Measurements from ENCODE around the gene NAB2. TPM values are rescaled to one million over a fixed set of nuclear protein-coding genes. Genes with fewer than 3 reads are reported as not detected.

The NAB2 gene
- total RNA-seq, 1 experiment from 2014 or later = 16.4 TPM

DNA sequence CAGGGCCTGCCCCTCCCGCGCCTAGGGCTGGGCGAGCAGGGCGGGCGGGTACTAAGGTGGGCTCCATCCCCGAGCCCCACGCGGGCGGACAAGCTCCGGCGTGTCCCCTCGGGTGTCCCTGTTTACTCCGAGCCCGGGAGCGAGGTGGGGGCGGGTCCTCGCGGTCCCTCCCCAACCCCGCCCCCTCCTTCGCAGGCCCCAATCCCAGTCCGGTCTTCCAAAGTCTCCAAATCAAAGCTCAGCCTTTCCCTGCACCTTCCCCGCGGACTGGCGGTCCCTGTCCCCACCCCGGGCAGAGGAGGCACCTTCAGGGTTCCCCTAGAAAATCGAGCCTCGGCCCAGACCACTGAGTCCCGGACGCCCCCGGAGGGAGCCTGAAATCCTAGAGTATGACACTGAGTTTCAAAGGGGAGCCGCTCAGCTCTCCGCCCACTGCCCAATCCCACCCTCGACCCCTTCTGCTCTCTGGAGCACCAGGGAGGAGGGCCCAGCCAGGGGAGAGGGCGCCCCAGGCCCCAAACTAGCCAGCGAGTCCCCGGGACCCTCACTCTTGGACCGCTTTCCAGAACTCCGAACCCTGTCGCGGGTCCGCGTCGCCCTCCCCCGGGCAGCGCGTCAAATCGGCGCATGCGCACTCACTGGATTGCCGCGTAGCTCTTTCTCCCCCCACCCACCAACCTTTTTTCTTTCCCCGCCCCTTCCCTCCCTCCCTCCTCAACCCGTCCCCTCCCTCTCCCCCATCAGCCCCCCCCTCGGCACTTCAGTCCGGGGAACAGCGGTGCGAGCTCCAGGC, 39.0 kb downstream of the NAB2 start, which contains the start of gene LRP1:
Gene LRP1, plus strand, starts transcription at position 758 of the 793 bp plus-strand sequence. CDS start 482 bp downstream, outside the sequence.
- peak within 1 kb of the TSS; percentile 86 for H3K27ac Mint-ChIP-seq (ENCODE audit: unreplicated experiment)
- Histone ChIP-seq H3K27me3 (replicated peaks; ENCODE audit: control insufficient read depth, insufficient read depth, low read length) (no peaks in the 10 kb centered on the region), H3K36me3 (ENCODE audit: control insufficient read depth, insufficient read depth, low read length) (no peaks in the 10 kb centered on the region), H3K9me3 (no peaks in the 10 kb centered on the region), H3K4me1 (peaks cover 43% of the 10 kb centered on the region), H3K4me3 (ENCODE audit: low read depth, low read length) (peak within 1 kb of the TSS; percentile 90)
- H3K36me3 Mint-ChIP-seq (ENCODE audit: insufficient read depth, unreplicated experiment) = peaks cover 19% of the 10 kb centered on the region
- DNase-seq = peak; percentile 82 to 83
- H3K27me3 Mint-ChIP-seq (ENCODE audit: insufficient read depth, unreplicated experiment) = no peaks in the 10 kb centered on the region
- ChIA-PET POLR2A (interaction anchor here (0.6 to 2.1 kb wide), 16 partner anchors 9 to 440 kb away, joined by 3 to 39 read pairs (median 4); partner anchors contain the start of genes LRP1-AS, NAB2, NEMP1 and PTGES3), CTCF (interaction anchor here (0.5 to 2.8 kb wide), 37 partner anchors 11 to 608 kb away, joined by 3 to 49 read pairs (median 3); partner anchors contain the start of genes LRP1-AS, NEMP1 and STAT6)
- TF ChIP-seq, protein P1, sequence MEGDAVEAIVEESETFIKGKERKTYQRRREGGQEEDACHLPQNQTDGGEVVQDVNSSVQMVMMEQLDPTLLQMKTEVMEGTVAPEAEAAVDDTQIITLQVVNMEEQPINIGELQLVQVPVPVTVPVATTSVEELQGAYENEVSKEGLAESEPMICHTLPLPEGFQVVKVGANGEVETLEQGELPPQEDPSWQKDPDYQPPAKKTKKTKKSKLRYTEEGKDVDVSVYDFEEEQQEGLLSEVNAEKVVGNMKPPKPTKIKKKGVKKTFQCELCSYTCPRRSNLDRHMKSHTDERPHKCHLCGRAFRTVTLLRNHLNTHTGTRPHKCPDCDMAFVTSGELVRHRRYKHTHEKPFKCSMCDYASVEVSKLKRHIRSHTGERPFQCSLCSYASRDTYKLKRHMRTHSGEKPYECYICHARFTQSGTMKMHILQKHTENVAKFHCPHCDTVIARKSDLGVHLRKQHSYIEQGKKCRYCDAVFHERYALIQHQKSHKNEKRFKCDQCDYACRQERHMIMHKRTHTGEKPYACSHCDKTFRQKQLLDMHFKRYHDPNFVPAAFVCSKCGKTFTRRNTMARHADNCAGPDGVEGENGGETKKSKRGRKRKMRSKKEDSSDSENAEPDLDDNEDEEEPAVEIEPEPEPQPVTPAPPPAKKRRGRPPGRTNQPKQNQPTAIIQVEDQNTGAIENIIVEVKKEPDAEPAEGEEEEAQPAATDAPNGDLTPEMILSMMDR (IDR thresholded peaks at IDR 0.05; ENCODE audit: insufficient read depth in 1 of 2, low read depth in 1 of 2, low read length in 1 of 2, severe bottlenecking in 1 of 2, unreplicated experiment in 1 of 2) = no peak
- H3K4me1 Mint-ChIP-seq (ENCODE audit: low read depth, unreplicated experiment) = peaks cover 37% of the 10 kb centered on the region
- no TSS peak for BruUV-seq (replicated peaks)
- H3K4me3 Mint-ChIP-seq (ENCODE audit: unreplicated experiment) = peak within 1 kb of the TSS; percentile 88
- H3K9me3 Mint-ChIP-seq (ENCODE audit: unreplicated experiment) = peaks cover 14% of the 10 kb centered on the region
- intact Hi-C loops (cut with micrococcal nuclease; ENCODE audit: unreplicated experiment) = loop anchor here (1.0 kb wide), 2 partner anchors 19 to 45 kb away; partner anchors contain the start of gene LRP1-AS

DNA sequence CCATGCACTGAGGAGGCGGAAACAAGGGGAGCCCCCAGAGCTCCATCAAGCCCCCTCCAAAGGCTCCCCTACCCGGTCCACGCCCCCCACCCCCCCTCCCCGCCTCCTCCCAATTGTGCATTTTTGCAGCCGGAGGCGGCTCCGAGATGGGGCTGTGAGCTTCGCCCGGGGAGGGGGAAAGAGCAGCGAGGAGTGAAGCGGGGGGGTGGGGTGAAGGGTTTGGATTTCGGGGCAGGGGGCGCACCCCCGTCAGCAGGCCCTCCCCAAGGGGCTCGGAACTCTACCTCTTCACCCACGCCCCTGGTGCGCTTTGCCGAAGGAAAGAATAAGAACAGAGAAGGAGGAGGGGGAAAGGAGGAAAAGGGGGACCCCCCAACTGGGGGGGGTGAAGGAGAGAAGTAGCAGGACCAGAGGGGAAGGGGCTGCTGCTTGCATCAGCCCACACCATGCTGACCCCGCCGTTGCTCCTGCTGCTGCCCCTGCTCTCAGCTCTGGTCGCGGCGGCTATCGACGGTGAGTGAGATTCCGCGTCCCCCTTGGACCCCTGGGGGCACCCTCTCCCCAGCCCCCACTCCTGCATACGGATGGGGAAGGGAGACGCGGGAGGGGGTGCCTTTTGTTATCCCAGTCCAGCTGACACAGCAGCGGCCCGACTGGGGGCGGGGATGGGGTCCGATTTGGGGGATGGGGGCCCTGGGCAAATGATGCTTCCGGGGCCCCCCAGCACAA, 39.8 kb downstream of the NAB2 start:
- peak overlapping the region; percentile 90 for H3K4me3 ChIP-seq (ENCODE audit: low read depth, low read length)
- ChIA-PET POLR2A (interaction anchor here (0.6 to 2.1 kb wide), 9 partner anchors 8 to 395 kb away, joined by 3 to 39 read pairs (median 9); partner anchors contain the start of genes LRP1-AS, NEMP1 and SHMT2), CTCF (interaction anchor here (0.6 to 2.8 kb wide), 22 partner anchors 10 to 492 kb away, joined by 3 to 49 read pairs (median 5); partner anchors contain the start of genes LRP1-AS, NEMP1 and STAT6)
- Mint-ChIP-seq H3K27ac (ENCODE audit: unreplicated experiment) (peak overlapping the region; percentile 86), H3K4me3 (ENCODE audit: unreplicated experiment) (peak overlapping the region; percentile 88), H3K36me3 (ENCODE audit: insufficient read depth, unreplicated experiment) (peaks cover 23% of the 10 kb centered on the region), H3K9me3 (ENCODE audit: unreplicated experiment) (peaks cover 10% of the 10 kb centered on the region), H3K27me3 (ENCODE audit: insufficient read depth, unreplicated experiment) (no peaks in the 10 kb centered on the region), H3K4me1 (ENCODE audit: low read depth, unreplicated experiment) (peaks cover 44% of the 10 kb centered on the region)
- BruUV-seq (replicated peaks) = no TSS peak
- DNase-seq = peak in 1 of 2 experiments; percentile 13
- intact Hi-C loops (cut with micrococcal nuclease; ENCODE audit: unreplicated experiment) = no loop called here
- H3K4me1 ChIP-seq = peaks cover 48% of the 10 kb centered on the region
- no peaks in the 10 kb centered on the region for H3K36me3 ChIP-seq (ENCODE audit: control insufficient read depth, insufficient read depth, low read length)
- TF ChIP-seq, protein P1 (IDR thresholded peaks at IDR 0.05; ENCODE audit: insufficient read depth in 1 of 2, low read depth in 1 of 2, low read length in 1 of 2, severe bottlenecking in 1 of 2, unreplicated experiment in 1 of 2) = no peak
- H3K27me3 ChIP-seq (replicated peaks; ENCODE audit: control insufficient read depth, insufficient read depth, low read length) = no peaks in the 10 kb centered on the region
- no peaks in the 10 kb centered on the region for H3K9me3 ChIP-seq
